Tibial artery (tissue), 4 donors: ENCODE data around the gene ZBTB11.
"Not testable (repeated sequence)": the region's sequence is repeated elsewhere in the genome, so short reads cannot be mapped to it uniquely, and the experiment has no call there.

Experiments
- DNase-seq, 2 donors: peaks; one replicate each; pipeline ENCODE4 v3.0.0-alpha.2; 2019
- H3K27ac ChIP-seq, 2 donors: fragments of 200-600 bp; sonication (generic) in 1 of 2; 1 replicate in 1 of 2; 2 replicates in 1 of 2; pipeline ENCODE4 v1.5.1; 2018 to 2019; ENCODE audit warnings: mild to moderate bottlenecking in 1 of 2
- H3K27me3 ChIP-seq, 2 donors: fragments of 200-600 bp; sonication (generic) in 1 of 2; one replicate each; pipeline versions ENCODE4 v1.5.1 to v1.6.0; 2016 to 2019
- H3K36me3 ChIP-seq, 3 donors: fragments of 200-600 bp; sonication (generic) in 2 of 3; one replicate each; pipeline ENCODE4 v1.5.1; 2016 to 2019; ENCODE audit warnings: mild to moderate bottlenecking in 2 of 3
- H3K4me1 ChIP-seq, 4 donors: fragments of 200-600 bp; sonication (generic) in 2 of 4; 1 replicate in 3 of 4; 2 replicates in 1 of 4; pipeline ENCODE4 v1.5.1; 2016 to 2019
- H3K4me3 ChIP-seq, 2 donors: fragments of 200-600 bp; sonication (generic) in 1 of 2; 1 replicate in 1 of 2; 2 replicates in 1 of 2; pipeline ENCODE4 v1.5.1; 2018 to 2019; ENCODE audit warnings: mild to moderate bottlenecking in 2 of 2
- H3K9me3 ChIP-seq, 3 donors: fragments of 200-600 bp; sonication (generic) in 1 of 3; one replicate each; pipeline ENCODE4 v1.5.1; 2016 to 2019
- CTCF ChIP-seq, 2 experiments: fragments of 200-600 bp in 1 of 2; fragments of 450-650 bp in 1 of 2; IDR thresholded peaks; one replicate each; pipeline ENCODE4 v1.5.1; 2017 to 2019; ENCODE audit warnings: antibody characterized with exemption in 2 of 2, mild to moderate bottlenecking in 1 of 2, moderate library complexity in 1 of 2
- intact Hi-C: fragments of 100-400 bp; cut with DNase I; formaldehyde crosslinking; loops from one replicate; pipeline ENCODE4 v1.15.0; 2023; ENCODE audit warnings: low total_unique reads

Gene ZBTB11

GRCh38 chr3:101634591-101635196 is 42.2 kb downstream of the ZBTB11 start:
- Histone ChIP-seq H3K9me3 (no peaks in the 10 kb centered on the region), H3K36me3 (no peaks in the 10 kb centered on the region), H3K4me1 (peaks cover 0 to 6% (median 0%) of the 10 kb centered on the region in 4 donors), H3K4me3 (no peak overlapping the region), H3K27me3 (no peaks in the 10 kb centered on the region), H3K27ac (no peak overlapping the region)
- no peak for DNase-seq
- TF ChIP-seq CTCF (IDR thresholded peaks at IDR 0.05) = no peak
- intact Hi-C loops = no loop called here

- H3K27me3 ChIP-seq = no peaks in the 10 kb centered on the region
- DNase-seq = no peak
- intact Hi-C loops = no loop called here
These were observed 43.7 kb downstream of the ZBTB11 start for GRCh38 chr3:101633186-101633585.

GRCh38 chr3:101632586-101632985 is 44.3 kb downstream of the ZBTB11 start:
- intact Hi-C loops = no loop called here

More at GRCh38 chr3:101633186-101633585, 43.7 kb downstream of the ZBTB11 start:
- H3K36me3 ChIP-seq = no peaks in the 10 kb centered on the region
- no peaks in the 10 kb centered on the region for H3K9me3 ChIP-seq
- no peak overlapping the region for H3K27ac ChIP-seq
- H3K4me3 ChIP-seq = no peak overlapping the region
- TF ChIP-seq CTCF (IDR thresholded peaks at IDR 0.05) = no peak
- H3K4me1 ChIP-seq = peaks cover 0 to 6% (median 0%) of the 10 kb centered on the region in 4 donors

GRCh38 chr3:101631959-101632358 is 45.0 kb downstream of the ZBTB11 start:
- H3K4me1 ChIP-seq, H3K36me3 ChIP-seq, intact Hi-C loops, H3K4me3 ChIP-seq, H3K27me3 ChIP-seq, H3K9me3 ChIP-seq, H3K27ac ChIP-seq, DNase-seq: not testable (repeated sequence)

More at GRCh38 chr3:101632586-101632985, 44.3 kb downstream of the ZBTB11 start:
- H3K36me3 ChIP-seq = no peaks in the 10 kb centered on the region
- no peaks in the 10 kb centered on the region for H3K9me3 ChIP-seq
- TF ChIP-seq CTCF (IDR thresholded peaks at IDR 0.05) = no peak
- H3K4me1 ChIP-seq = peaks cover 0 to 6% (median 0%) of the 10 kb centered on the region in 4 donors
- no peak overlapping the region for H3K27ac ChIP-seq
- no peak for DNase-seq
- no peak overlapping the region for H3K4me3 ChIP-seq
- no peaks in the 10 kb centered on the region for H3K27me3 ChIP-seq

- no peak for DNase-seq
- no peak overlapping the region for H3K27ac ChIP-seq
- intact Hi-C loops = no loop called here
These were observed 45.7 kb downstream of the ZBTB11 start for GRCh38 chr3:101631098-101631796.

More at GRCh38 chr3:101631098-101631796, 45.7 kb downstream of the ZBTB11 start:
- H3K36me3 ChIP-seq = no peaks in the 10 kb centered on the region
- peaks cover 0 to 4% (median 0%) of the 10 kb centered on the region in 4 donors for H3K4me1 ChIP-seq
- no peaks in the 10 kb centered on the region for H3K9me3 ChIP-seq
- H3K27me3 ChIP-seq = no peaks in the 10 kb centered on the region
- no peak for TF ChIP-seq CTCF (IDR thresholded peaks at IDR 0.05)
- no peak overlapping the region for H3K4me3 ChIP-seq
